ENCODE data around the gene NME7.
"Not testable (repeated sequence)": the region's sequence is repeated elsewhere in the genome, so short reads cannot be mapped to it uniquely, and the experiment has no call there.

Gene NME7

DNA sequence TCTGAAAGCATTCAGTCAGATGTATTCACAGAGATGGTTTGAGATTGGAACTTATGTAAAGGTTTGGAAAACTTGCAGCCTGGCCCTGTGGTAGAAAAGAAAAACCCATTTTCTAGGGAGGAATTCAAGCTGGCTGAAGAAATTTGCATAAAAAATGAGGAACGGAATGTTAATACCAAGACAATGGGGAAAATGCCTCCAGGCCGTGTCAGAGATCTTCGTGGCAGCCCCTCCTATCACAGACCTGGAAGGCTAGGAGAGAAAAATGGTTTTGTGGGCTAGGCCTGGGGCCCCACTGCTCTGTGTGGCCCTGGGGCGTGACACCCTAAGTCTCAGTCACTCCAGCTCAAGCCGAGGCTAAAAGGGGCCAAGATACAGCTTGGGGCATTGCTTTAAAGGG lies 26.7 kb downstream of the NME7 start:
- no peak for DNase-seq

DNA sequence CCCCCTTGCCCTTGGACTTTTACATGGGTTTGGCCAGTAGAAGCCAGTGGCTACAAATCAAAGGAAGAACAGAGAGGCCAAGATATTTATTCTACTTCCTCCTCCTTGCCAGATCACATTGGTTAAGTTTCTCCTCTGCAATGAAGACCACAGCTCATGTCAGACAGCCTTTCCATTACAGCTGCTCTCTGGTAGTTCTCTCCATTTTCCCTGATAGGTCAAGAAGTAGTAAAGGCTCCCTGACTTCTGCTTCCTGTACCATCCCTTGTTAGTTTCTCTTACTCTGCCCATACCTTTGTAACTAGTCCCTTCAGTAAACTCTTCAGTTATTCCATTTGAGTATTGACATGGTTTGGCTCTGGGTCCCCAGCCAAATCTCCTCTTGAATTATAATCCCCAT lies 27.8 kb downstream of the NME7 start:
- DNase-seq: no peak

DNA sequence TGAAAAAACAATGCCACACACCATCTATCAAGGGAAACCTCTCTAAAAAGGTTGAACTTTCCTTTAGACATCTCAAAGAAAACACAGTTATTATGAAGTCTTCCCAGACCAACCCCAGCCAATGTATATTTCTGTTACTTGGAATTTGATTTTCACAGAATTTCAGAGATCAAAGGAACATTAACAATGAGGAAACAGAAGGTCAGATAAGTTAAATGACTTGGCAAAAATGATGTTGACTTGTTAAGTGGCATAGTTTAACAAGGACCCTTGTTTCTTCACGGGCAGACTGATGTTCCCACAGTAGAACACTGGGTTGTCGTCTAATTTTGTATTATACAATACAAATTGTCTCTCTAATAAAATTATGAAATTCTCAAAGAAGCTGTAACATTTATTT lies 29.0 kb downstream of the NME7 start:
- DNase-seq: no peak

DNA sequence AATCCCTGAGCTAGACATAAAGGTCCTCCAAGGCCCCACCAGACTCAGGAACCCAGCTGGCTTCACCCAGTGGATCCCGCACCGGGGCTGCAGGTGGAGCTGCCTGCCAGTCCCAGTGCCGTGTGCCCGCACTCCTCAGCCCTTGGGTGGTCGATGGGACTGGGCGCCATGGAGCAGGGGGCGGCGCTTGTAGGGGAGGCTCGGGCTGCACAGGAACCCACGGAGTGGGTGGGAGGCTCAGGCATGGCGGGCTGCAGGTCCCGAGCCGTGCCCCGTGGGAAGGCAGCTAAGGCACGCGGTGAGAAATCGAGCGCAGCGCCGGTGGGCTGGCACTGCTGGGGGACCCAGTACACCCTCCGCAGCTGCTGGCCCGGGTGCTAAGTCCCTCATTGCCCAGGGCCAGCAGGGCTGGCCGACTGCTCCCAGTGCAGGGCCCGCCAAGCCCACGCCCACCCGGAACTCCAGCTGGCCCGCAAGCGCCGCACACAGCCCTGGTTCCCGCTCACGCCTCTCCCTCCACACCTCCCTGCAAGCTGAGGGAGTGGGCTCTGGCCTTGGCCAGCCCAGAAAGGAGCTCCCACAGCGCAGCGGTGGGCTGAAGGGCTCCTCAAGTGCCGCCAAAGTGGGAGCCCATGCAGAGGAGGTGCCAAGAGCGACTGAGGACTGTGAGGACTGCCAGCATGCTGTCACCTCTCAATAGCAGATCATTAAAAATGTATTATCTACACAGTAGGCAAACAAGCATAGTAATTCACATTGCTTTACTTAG lies 30.5 kb downstream of the NME7 start:
- not testable (repeated sequence) for DNase-seq

- DNase-seq: not testable (repeated sequence)
These were observed 32.9 kb downstream of the NME7 start for GRCh38 chr1:169334727-169335126.

DNA sequence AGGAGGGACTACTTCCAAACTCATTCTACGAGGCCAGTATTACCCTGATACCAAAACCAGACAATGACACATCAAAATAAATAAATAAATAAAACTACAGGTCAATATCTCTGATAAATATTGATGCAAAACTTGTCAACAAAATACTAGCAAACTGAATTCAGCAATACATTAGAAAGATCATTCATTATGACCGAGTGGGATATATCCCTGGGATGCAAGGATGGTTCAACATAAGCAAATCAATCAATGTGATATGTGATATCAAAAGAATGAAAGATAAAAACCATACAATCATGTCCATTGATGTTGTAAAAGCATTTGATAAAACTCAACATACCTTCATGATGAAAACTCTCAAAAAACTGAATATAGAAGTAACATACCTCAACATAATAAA lies 36.7 kb downstream of the NME7 start:
- no peak for DNase-seq

GRCh38 chr1:169329383-169329782 lies 38.2 kb downstream of the NME7 start:
- no peak for DNase-seq

GRCh38 chr1:169327875-169328274 lies 39.7 kb downstream of the NME7 start:
- no peak for DNase-seq

DNA sequence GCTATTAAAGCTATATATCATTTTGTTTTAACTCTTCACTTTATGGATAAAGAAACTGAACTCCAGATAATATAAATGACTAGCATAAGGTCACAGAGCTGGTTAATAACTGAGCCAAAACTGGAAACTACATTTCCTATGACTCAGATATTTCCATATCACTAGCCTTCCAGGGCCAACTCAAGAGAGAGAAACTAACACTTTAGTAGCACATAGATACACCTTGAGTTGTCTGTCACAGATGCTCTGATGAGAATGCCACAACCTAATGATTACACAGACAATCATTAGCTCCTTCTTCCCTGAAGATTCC lies 40.7 kb downstream of the NME7 start:
- DNase-seq: no peak

DNA sequence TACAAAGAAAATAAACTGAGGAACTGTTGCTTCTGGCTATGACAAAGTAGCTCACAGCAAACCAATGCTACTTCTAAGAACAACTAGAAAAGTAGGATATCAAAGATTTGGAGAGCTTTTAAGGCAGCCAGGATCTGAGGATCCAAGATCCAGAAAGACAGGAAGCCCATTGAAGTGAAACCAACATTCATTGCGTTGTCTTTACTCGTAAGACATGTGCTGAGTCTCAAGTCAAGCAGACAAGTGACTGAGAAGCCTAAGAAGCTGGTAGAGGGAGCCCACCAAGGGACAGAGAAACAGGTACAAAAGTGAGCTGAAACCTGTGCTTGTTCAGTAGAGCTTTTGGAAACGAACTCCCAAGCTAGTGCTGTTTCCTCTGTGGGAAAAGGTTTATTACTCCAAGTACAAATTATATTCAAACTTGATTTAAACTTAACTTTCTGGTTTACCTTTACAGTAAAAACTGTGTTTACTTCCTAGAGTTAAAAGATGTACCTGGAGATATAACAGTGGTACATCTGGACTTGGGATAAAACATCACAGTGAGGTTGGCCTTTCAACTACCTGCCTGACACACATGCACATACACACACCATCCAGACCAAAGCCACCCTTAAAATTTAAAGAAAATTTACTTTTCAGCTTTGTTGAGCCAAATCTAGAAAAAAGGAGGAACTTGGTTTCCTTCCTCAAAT lies 41.2 kb downstream of the NME7 start:
- DNase-seq: no peak

DNA sequence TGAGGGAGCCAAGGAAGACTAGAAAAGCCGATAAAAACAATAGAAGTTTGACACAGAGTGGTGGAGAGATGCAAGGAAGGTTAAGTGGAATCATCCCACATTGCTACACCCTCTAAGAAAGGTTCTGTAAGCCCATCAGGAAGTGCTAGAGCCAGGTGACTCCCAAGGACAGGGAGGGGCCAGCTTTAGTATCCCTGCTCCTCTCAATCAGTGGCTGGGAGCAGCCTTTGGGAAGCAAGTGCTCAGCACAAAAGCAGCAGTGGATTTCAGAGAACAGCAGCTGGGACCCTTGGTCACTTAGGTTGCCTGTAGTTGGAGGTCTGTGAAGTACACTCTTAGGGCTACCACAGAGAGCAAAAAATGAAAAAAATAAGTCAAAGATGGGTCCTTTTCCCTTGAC lies 42.5 kb downstream of the NME7 start:
- DNase-seq: no peak

GRCh38 chr1:169322138-169322537 lies 45.5 kb downstream of the NME7 start:
- DNase-seq: no peak

DNA sequence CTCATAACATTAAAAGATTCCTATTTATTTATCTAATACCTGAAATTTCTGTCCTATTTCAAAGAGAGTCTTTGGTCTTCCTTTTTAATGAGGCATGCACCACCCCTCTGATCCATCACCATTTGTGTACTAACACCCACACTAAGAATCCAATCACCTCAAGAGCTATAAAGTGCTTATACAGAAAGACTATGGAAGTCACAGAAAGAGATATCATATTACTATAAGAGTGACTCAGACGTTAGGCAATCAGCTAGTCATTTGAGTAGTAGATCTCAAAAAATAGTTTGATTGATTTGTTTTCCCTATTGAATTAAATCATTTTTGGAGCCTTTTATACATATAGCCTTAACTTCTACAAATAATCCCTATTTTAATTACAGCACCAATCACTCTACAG lies 46.1 kb downstream of the NME7 start:
- no peak for DNase-seq

- DNase-seq: no peak
These were observed 48.9 kb downstream of the NME7 start for GRCh38 chr1:169318536-169319244.

DNA sequence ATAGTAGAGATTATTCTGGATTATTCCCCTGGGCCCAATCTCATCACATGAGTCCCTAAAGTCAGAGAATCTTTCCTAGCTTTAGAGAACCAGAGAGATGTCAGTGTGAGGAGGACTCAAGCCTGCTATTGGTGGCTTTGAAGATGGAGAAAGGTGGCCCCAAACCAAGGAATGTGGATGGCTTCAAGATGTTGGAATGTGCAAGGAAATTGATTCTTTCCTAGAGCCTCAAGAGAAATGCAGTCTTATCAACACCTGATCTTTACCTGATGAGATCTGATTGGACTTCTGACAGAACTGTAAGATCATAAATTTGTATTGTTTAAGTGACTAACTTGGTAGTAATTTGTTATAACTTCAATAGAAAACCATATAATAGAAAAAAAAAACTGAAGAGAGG lies 51.0 kb downstream of the NME7 start:
- no peak for DNase-seq

DNA sequence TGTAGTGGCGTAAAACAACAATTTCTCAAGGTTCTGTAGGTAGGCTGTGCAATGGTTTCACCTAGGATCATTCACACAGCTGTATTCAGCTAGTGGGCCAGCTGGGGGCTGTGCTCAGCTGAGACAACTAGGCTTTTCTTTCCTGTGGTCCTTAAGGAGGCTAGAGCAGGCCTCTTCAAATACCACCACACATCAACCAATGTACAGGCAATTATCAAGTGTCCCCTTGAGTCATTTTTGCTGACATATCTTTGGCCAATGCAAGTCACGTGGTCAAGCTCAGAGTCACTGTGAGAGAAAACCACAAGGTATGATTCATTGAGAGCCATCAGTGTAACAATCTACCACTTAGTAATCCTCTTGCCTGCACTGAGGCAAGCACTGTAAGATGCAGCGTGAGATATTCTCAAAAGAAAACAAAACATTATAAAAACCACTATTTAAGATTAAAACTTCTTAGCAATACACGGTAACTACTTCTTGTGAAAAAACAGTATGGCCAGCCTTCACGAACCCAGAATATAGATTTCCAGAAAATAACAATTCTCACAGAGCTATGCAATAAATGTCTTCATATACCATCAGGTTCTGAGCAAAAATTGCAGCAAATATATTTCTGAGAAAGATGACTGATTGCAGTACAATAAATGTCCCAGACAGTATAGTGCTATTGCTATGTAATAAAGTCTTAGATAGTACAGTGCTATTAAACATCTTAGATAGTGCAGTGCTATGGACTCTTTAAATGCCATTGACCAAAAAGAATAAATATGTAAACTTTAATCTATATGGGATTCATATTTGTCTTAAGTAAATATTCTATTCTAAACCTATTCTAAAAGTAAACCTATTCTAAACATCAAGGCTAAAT lies 55.3 kb downstream of the NME7 start:
- DNase-seq: no peak

DNA sequence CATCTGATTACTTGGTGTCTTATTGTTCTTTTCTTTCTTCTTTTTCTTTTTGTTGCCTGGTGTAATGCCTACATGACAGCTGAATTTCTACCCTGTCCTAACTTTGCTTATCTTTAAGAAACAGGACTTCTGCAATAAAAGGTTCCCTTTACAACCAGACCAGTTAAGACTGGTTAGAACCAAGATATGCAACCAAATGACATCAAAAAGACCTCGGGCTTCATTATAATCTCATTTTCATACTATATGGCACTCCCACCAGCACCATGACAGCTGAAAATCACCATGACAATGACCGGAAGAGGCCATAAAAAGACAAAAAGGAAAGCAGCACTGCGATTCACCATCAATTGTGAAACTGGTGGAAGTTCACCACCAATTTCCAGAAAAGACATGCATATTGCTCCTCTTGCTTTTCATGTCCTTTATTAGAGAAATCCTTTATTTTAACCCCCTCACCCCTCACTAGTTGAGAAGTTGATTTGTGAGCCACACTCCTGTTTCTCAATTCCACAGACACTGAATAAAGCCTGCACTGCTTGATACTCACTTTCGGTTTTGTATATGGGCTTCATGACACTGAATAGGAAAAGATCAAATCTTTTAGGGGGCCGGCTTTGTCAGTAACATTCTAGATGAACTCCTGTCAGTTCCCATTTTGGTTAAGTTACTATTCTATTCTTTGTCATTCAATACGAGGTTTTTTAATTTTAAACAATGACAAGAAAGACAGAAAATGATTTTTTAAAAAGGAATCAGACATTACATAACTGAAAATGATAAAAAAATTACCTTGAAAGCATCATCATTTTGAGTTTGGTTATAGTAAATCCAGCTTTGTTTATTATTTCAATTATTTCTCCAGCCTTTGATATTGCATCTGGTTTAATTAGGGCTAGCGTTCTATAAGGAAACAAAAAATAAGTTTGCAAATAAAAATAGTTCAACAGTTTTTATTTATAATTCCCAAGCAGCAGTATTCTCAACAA lies 58.1 kb downstream of the NME7 start:
- no peak for DNase-seq

DNA sequence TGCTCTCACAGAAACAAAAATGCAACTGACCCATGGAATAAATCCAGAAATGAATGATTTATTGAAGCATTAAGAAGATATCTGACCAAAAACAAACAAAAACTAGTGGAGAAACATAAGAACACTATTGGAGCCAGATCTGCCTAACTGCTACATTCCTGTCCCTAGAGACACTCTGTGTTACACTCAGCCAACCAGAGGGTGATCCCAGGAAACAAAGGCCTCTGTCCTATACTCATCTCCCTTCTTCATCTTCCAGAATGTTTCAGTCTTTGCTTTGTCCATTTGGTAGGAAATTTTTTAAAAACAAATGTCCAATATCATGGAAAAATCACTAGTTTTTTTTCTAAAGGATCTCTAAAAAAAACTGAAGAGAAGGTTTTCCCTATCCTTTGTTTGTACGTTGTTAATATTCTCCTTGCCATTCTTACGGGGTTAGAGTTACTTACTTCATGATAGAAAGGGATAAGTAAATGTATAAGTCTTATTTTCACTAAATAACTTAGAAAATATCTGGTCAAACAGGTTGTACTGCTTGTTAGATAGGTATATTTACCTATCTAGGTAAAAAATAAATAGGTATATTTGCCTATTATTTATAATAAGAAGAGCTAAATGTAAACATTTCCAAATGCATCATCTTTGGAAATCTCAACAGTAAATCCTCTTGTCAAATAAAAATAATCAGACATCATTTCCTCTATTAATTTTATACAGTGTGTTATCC lies 59.1 kb downstream of the NME7 start:
- no peak for DNase-seq

DNA sequence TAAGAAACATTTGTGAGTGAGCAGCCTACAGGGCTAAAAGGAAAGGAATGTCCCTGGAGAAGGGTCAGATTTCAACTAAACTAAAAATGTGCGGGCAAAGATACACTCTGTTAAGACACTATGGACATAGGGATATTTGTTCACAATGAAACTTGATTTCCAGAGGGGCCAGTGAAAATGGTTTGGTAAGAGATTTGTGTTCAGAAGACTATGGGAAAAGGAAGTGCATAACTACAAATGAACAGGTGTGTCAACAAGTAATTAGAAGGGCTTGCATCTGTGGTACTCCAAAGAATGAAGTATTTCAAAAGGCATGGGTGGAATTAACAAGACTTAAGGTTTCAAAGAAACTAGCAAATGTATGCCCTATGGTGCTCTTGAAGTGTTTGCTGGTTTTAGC lies 60.4 kb downstream of the NME7 start:
- DNase-seq: no peak

DNA sequence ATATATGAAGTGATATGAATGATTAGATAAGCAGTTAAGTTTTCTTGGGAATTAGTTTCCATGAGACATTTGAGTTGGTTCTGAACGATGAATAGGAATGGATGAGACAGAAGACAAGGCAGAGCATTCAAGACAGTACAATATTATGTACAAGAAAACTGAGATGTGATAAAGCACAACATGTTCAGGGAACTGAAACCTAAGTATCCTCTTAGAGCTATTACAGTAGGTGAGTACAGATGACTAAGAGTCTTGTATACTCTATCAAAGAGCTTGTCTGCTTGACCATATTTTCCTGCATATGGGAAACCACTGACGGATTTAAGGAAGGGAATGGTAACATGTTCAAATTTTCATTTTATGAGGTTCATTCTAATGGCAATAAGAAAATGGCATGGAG lies 61.6 kb downstream of the NME7 start:
- no peak for DNase-seq

GRCh38 chr1:169305356-169305755 lies 62.2 kb downstream of the NME7 start:
- DNase-seq: no peak

Measured in NCI-H510A (cell line).